ENCODE data around the gene TENM4. TPM values are rescaled to one million over a fixed set of nuclear protein-coding genes. Genes with fewer than 3 reads are reported as not detected.

The TENM4 gene
- total and polyA plus RNA-seq, 2 of the 8 experiments (the other 6 are each of a cell fraction or from before 2014, with no cell fraction given) = 3.5 to 7.2 TPM

DNA sequence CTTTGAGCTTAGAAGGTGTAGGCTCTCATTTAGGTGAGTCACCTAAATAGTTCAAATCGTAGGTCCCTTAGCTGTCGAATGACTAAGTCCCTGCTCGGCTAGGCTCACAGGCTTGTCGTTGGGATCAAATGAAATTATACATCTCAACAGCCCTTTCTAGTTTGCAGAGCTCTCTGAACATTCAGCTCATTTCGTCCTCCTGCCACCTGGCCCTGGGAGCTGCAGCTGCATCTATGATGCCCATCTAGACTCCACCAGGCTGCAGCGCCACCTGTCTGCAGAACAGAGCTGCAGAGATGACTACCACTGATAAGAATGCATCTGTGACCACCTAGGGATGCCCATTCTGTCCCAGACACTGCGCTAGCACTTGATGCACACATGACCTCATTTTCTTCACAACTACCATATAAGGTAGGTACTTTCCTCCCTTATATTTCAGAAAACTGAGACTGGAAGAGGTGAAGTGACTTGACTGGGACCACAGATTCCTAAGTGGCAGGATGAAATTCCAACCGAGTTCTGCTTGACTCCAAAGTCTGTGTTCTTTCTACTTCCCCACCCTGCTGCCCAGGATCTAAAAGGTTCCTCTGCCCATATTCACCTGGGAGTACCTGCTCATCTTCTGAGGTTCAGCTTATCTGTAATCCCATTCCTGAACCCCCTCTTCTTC, 725.1 kb downstream of the TENM4 start:
- H3K79me2 ChIP-seq (ENCODE audit: control insufficient read depth in 1 of 2, insufficient read depth in 2 of 2, low read length in 2 of 2) = no peaks in the 10 kb centered on the region
- no peak overlapping the region for H2AFZ ChIP-seq (ENCODE audit: low read length)
- no peak overlapping the region for H4K8ac ChIP-seq (ENCODE audit: extremely low read depth, insufficient read depth, low read length)
- no peak overlapping the region for H3K14ac ChIP-seq (ENCODE audit: insufficient read length)
- H2BK120ac ChIP-seq (replicated peaks; ENCODE audit: low read depth, low read length) = no peak overlapping the region
- peaks cover 0 to 2% of the 10 kb centered on the region in 2 experiments for H4K20me1 ChIP-seq (replicated peaks in 1 of 2; ENCODE audit: control insufficient read depth in 1 of 2, insufficient read depth in 2 of 2, low read length in 2 of 2)
- H3K23ac ChIP-seq (ENCODE audit: insufficient read length) = no peak overlapping the region
- FAIRE-seq (peak; percentile 94), DNase-seq (ENCODE audit: low read depth in 1 of 2, low spot score in 2 of 2) (peak; percentile 69 to 86)
- H3K4ac ChIP-seq (replicated peaks; ENCODE audit: insufficient read length, low read depth, low read length) = no peak overlapping the region
- no peaks in the 10 kb centered on the region for H3K9me3 ChIP-seq (ENCODE audit: insufficient read depth in 2 of 2, low read depth in 1 of 2, low read length in 1 of 2)
- no peaks in the 10 kb centered on the region for H3K36me3 ChIP-seq (ENCODE audit: control insufficient read depth in 2 of 4, insufficient read depth in 4 of 4, low read length in 3 of 4)
- H2BK5ac ChIP-seq (ENCODE audit: low read depth, low read length) = no peak overlapping the region
- H2BK20ac ChIP-seq (ENCODE audit: low read length) = no peak overlapping the region
- H3K4me2 ChIP-seq (ENCODE audit: insufficient read depth in 1 of 2, low read depth in 2 of 2, low read length in 2 of 2) = no peak overlapping the region
- no peak overlapping the region for H3K27ac ChIP-seq (ENCODE audit: low read depth, low read length)
- H3K23me2 ChIP-seq (ENCODE audit: low read depth, low read length) = no peaks in the 10 kb centered on the region
- no peak overlapping the region for H4K5ac ChIP-seq (ENCODE audit: insufficient read length, low read depth, low read length)
- WGBS, 2 experiments (ENCODE audit: extremely low coverage in 1 of 2, insufficient coverage in 1 of 2, insufficient read length in 1 of 2, insufficient replicate concordance in 2 of 2, low coverage in 1 of 2, low lambda C conversion rate in 2 of 2, missing lambda C conversion rate in 1 of 2) = 43% methylated on average over 8 of the region's 8 CpGs; no CpG with 5 or more reads in 1 of the 2 experiments
- H2BK12ac ChIP-seq (ENCODE audit: low read depth, low read length) = no peak overlapping the region
- no peak overlapping the region for H2BK15ac ChIP-seq (ENCODE audit: low read length)
- POLR2A ChIA-PET (ENCODE audit: partially characterized antibody) = interaction anchor here (1.2 to 2.5 kb wide), 3 partner anchors 27 to 70 kb away, joined by 3 to 7 read pairs (median 3); no protein-coding TSS in a partner anchor
- H3K27me3 ChIP-seq (replicated peaks in 1 of 4; ENCODE audit: control insufficient read depth in 3 of 4, extremely low read depth in 1 of 4, insufficient read depth in 3 of 4, low read length in 3 of 4) = no peaks in the 10 kb centered on the region
- CTCF ChIA-PET (ENCODE audit: partially characterized antibody) = interaction anchor here (0.6 to 14.2 kb wide), 59 partner anchors 8 to 652 kb away, joined by 3 to 314 read pairs (median 4); no protein-coding TSS in a partner anchor
- H3K79me1 ChIP-seq (ENCODE audit: low read depth, low read length) = no peaks in the 10 kb centered on the region
- H3K4me1 ChIP-seq (replicated peaks in 1 of 4; ENCODE audit: control insufficient read depth in 3 of 4, insufficient read depth in 4 of 4, low read length in 3 of 4) = no peaks in the 10 kb centered on the region
- H3K9ac ChIP-seq (replicated peaks in 1 of 4; ENCODE audit: extremely low read depth in 1 of 4, low read depth in 3 of 4, low read length in 3 of 4) = no peak overlapping the region
- no peak overlapping the region for H3K18ac ChIP-seq (ENCODE audit: extremely low read depth, low read length)
- H4K91ac ChIP-seq (replicated peaks; ENCODE audit: insufficient read length, low read length) = no peak overlapping the region
- no peak overlapping the region for H3K4me3 ChIP-seq (ENCODE audit: extremely low read depth in 1 of 4, insufficient read depth in 2 of 4, low read depth in 3 of 4, low read length in 4 of 4)
- H3K56ac ChIP-seq (replicated peaks; ENCODE audit: insufficient read length, low read depth, low read length) = no peak overlapping the region
- no peak overlapping the region for H2AK5ac ChIP-seq (ENCODE audit: low read depth, low read length)
- TF ChIP-seq TEAD4 (IDR thresholded peaks at IDR 0.05; ENCODE audit: low read depth, low read length) (peak; percentile 80), CREB1 (IDR thresholded peaks at IDR 0.05) (peak; percentile 52; the same call in 1 of the 2 replicates), RBBP5 (IDR thresholded peaks at IDR 0.05; ENCODE audit: borderline replicate concordance, low read depth, low read length) (no peak), KDM4A (IDR thresholded peaks at IDR 0.05; ENCODE audit: low read depth, low read length, severe bottlenecking) (no peak), JUND (IDR thresholded peaks at IDR 0.05; ENCODE audit: low read length) (peak; percentile 99), SAP30 (IDR thresholded peaks at IDR 0.05; ENCODE audit: insufficient read depth, insufficient replicate concordance, low read length) (no peak)
- TF ChIP-seq, protein P1, sequence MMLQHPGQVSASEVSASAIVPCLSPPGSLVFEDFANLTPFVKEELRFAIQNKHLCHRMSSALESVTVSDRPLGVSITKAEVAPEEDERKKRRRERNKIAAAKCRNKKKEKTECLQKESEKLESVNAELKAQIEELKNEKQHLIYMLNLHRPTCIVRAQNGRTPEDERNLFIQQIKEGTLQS (IDR thresholded peaks at IDR 0.05; ENCODE audit: insufficient read depth, low read depth, low read length) = peak; percentile 90
